Neural cell (in vitro differentiated cells): ENCODE results near the gene ALLC. TPM values are rescaled to one million over a fixed set of nuclear protein-coding genes. Genes with fewer than 3 reads are reported as not detected.

Experiments
- H2AFZ ChIP-seq: fragments of 200-600, 300-800 bp; sonication (generic), shearing (Covaris generic); 2 replicates; pipeline ENCODE4 v1.6.0; 2014; ENCODE audit warnings: low read depth, mild to moderate bottlenecking, antibody characterized with exemption, low read length, moderate library complexity
- H3F3A ChIP-seq: fragments of 200-600 bp; shearing (Covaris generic); 2 replicates; pipeline ENCODE4 v1.6.1; 2016; ENCODE audit warnings: mild to moderate bottlenecking, moderate library complexity, mixed read lengths, antibody characterized with exemption, low read length; ENCODE audit not compliant: insufficient read depth, poor library complexity, severe bottlenecking
- H3K27ac ChIP-seq: fragments of 200-600, 300-800 bp; sonication (generic), shearing (Covaris generic); 2 replicates; pipeline ENCODE4 v1.5.1; 2014; ENCODE audit warnings: mild to moderate bottlenecking, low read length, moderate library complexity
- H3K27me3 ChIP-seq: fragments of 300-800, 200-600 bp; sonication (generic), shearing (Covaris generic); 2 replicates; pipeline ENCODE4 v1.6.0; 2014; ENCODE audit warnings: mild to moderate bottlenecking, low read depth, low read length, moderate library complexity; ENCODE audit not compliant: insufficient read depth
- H3K36me3 ChIP-seq: fragments of 300-800, 200-600 bp; sonication (generic), shearing (Covaris generic); 2 replicates; pipeline ENCODE4 v1.5.1; 2014; ENCODE audit warnings: mild to moderate bottlenecking, antibody characterized with exemption, low read length, moderate library complexity; ENCODE audit not compliant: insufficient read depth
- H3K4me2 ChIP-seq: fragments of 300-800, 200-600 bp; sonication (generic), shearing (Covaris generic); 2 replicates; pipeline ENCODE4 v1.6.0; 2014; ENCODE audit warnings: mild to moderate bottlenecking, low read length
- H3K4me3 ChIP-seq: fragments of 300-800, 200-600 bp; sonication (generic), shearing (Covaris generic); 2 replicates; pipeline ENCODE4 v1.5.1; 2014; ENCODE audit warnings: mild to moderate bottlenecking, low read length, moderate library complexity
- H3K79me2 ChIP-seq: fragments of 200-600 bp; shearing (Covaris generic); replicated peaks from 2 replicates; pipeline ENCODE4 v1.6.0; 2014; ENCODE audit warnings: mild to moderate bottlenecking, low read length, moderate library complexity; ENCODE audit not compliant: insufficient read depth
- H3K9ac ChIP-seq: fragments of 300-800, 200-600 bp; sonication (generic), shearing (Covaris generic); 2 replicates; pipeline ENCODE4 v1.6.1; 2016; ENCODE audit warnings: mild to moderate bottlenecking, low read length, mixed read lengths
- H3K9me2 ChIP-seq: fragments of 200-600 bp; shearing (Covaris generic); 2 replicates; pipeline ENCODE4 v1.6.1; 2016; ENCODE audit warnings: mild to moderate bottlenecking, low read length, mixed read lengths; ENCODE audit not compliant: insufficient read depth
- H3K9me3 ChIP-seq: fragments of 200-600, 300-800 bp; sonication (generic), shearing (Covaris generic); 2 replicates; pipeline ENCODE4 v1.6.1; 2016; ENCODE audit warnings: mild to moderate bottlenecking, mixed run types, low read length, moderate library complexity, mixed read lengths
- H4K20me1 ChIP-seq: fragments of 200-600 bp; shearing (Covaris generic); 2 replicates; pipeline ENCODE4 v1.6.1; 2016; ENCODE audit warnings: mild to moderate bottlenecking, mixed run types; ENCODE audit not compliant: insufficient read depth
- EP300 ChIP-seq: fragments of 450-650 bp; conservative IDR thresholded peaks from 2 replicates; pipeline ENCODE4 v1.6.1; 2014; ENCODE audit warnings: antibody characterized with exemption, mild to moderate bottlenecking, moderate library complexity; ENCODE audit not compliant: poor library complexity, severe bottlenecking
- EZH2 ChIP-seq: fragments of 200-600, 300-800 bp; shearing (Covaris generic), sonication (generic); IDR thresholded peaks from 2 replicates; pipeline ENCODE4 v1.6.1; 2014; ENCODE audit warnings: antibody characterized with exemption, low read length, borderline replicate concordance, mild to moderate bottlenecking; ENCODE audit not compliant: insufficient read depth, poor library complexity, severe bottlenecking
- MXI1 ChIP-seq: fragments of 450-650 bp; conservative IDR thresholded peaks from 2 replicates; pipeline ENCODE4 v1.6.1; 2014; ENCODE audit warnings: antibody characterized with exemption, mild to moderate bottlenecking; ENCODE audit not compliant: poor library complexity, severe bottlenecking
- POLR2AphosphoS5 ChIP-seq: IDR thresholded peaks from 2 replicates; pipeline ENCODE4 v1.6.1; 2012
- RAD21 ChIP-seq: fragments of 450-650 bp; conservative IDR thresholded peaks from 2 replicates; pipeline ENCODE4 v1.6.1; 2014; ENCODE audit warnings: antibody characterized with exemption, mild to moderate bottlenecking, moderate library complexity
- REST ChIP-seq: IDR thresholded peaks from 2 replicates; pipeline ENCODE4 v1.6.1; 2012; ENCODE audit warnings: borderline replicate concordance
- SMC3 ChIP-seq: fragments of 450-650 bp; conservative IDR thresholded peaks from 2 replicates; pipeline ENCODE4 v1.6.1; 2014; ENCODE audit warnings: antibody characterized with exemption, mild to moderate bottlenecking, moderate library complexity; ENCODE audit not compliant: poor library complexity
- TAF1 ChIP-seq: IDR thresholded peaks from 2 replicates; pipeline ENCODE4 v1.6.1; 2012; ENCODE audit warnings: low read depth
- polyA plus RNA-seq: library from polyadenylated mRNA; depleted of rRNA; stranded (reverse); fragments of >200 nt; gene quantifications from 2 replicates; pipeline ENCODE4 v1.2.3, GENCODE V29; 2014
- TF ChIP-seq, protein P1 (sequence below): fragments of 450-650 bp; IDR thresholded peaks from 2 replicates; pipeline ENCODE4 v1.5.1; 2014; ENCODE audit warnings: antibody characterized with exemption, mild to moderate bottlenecking, moderate library complexity; ENCODE audit not compliant: poor library complexity, severe bottlenecking

ALLC gene
- polyA plus RNA-seq, 1 donor from 2014 or later: 0.33 TPM

DNA sequence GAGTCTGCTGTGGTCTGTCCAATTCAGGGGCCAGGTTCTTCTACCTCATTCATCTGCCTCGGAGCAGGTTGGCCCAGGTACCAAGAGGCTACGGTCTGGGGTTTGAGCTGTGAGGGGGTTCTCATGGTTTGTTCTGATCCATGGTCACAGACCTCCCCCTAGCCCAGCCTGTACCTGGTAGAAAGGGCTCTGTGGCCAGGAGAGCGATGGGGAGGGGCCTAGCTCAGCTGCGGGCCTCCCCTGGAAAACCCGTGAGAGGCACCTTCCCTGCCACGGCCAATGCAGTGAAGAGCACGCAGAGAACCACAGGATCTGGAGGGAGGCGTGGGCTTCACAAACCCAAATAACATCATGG lies 19.6 kb upstream of the ALLC start:
- Histone ChIP-seq H3K9me2 (no peaks in the 10 kb centered on the region), H4K20me1 (no peaks in the 10 kb centered on the region), H3F3A (no peaks in the 10 kb centered on the region), H3K9me3 (no peaks in the 10 kb centered on the region), H3K4me2 (no peak overlapping the region), H3K9ac (no peak overlapping the region), H2AFZ (no peak overlapping the region), H3K4me3 (no peak overlapping the region), H3K36me3 (no peaks in the 10 kb centered on the region), H3K27me3 (no peaks in the 10 kb centered on the region), H3K79me2 (no peaks in the 10 kb centered on the region), H3K27ac (no peak overlapping the region)
- TF ChIP-seq POLR2AphosphoS5: no peak
- no peak for TF ChIP-seq REST
- TF ChIP-seq TAF1: no peak
- TF ChIP-seq RAD21: no peak
- no peak for TF ChIP-seq MXI1
- no peak for TF ChIP-seq EP300
- no peak for TF ChIP-seq SMC3
- TF ChIP-seq, protein P1, sequence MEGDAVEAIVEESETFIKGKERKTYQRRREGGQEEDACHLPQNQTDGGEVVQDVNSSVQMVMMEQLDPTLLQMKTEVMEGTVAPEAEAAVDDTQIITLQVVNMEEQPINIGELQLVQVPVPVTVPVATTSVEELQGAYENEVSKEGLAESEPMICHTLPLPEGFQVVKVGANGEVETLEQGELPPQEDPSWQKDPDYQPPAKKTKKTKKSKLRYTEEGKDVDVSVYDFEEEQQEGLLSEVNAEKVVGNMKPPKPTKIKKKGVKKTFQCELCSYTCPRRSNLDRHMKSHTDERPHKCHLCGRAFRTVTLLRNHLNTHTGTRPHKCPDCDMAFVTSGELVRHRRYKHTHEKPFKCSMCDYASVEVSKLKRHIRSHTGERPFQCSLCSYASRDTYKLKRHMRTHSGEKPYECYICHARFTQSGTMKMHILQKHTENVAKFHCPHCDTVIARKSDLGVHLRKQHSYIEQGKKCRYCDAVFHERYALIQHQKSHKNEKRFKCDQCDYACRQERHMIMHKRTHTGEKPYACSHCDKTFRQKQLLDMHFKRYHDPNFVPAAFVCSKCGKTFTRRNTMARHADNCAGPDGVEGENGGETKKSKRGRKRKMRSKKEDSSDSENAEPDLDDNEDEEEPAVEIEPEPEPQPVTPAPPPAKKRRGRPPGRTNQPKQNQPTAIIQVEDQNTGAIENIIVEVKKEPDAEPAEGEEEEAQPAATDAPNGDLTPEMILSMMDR: no peak
- TF ChIP-seq EZH2: no peak

GRCh38 chr2:3639015-3639630 lies 18.9 kb upstream of the ALLC start:
- H3K4me3 ChIP-seq: no peak overlapping the region
- no peaks in the 10 kb centered on the region for H3K27me3 ChIP-seq
- H3K9me2 ChIP-seq: no peaks in the 10 kb centered on the region
- no peak overlapping the region for H3K4me2 ChIP-seq
- no peaks in the 10 kb centered on the region for H4K20me1 ChIP-seq
- no peak for TF ChIP-seq RAD21
- TF ChIP-seq POLR2AphosphoS5: no peak
- TF ChIP-seq EZH2: no peak
- TF ChIP-seq EP300: no peak
- TF ChIP-seq REST: no peak
- no peak for TF ChIP-seq SMC3
- TF ChIP-seq MXI1: no peak
- TF ChIP-seq, protein P1: no peak
- TF ChIP-seq TAF1: no peak
- no peaks in the 10 kb centered on the region for H3K79me2 ChIP-seq
- no peak overlapping the region for H2AFZ ChIP-seq
- H3K36me3 ChIP-seq: no peaks in the 10 kb centered on the region
- H3F3A ChIP-seq: no peaks in the 10 kb centered on the region
- H3K9ac ChIP-seq: no peak overlapping the region
- no peak overlapping the region for H3K27ac ChIP-seq
- H3K9me3 ChIP-seq: no peaks in the 10 kb centered on the region
